H1 (cell line): ENCODE measurements around the gene ADGRG1. TPM values are rescaled to one million over a fixed set of nuclear protein-coding genes. Genes with fewer than 3 reads are reported as not detected.

Experiments used
- CTCF ChIA-PET: fragments of 300-600 bp; sonication (Branson Sonifier 250); formaldehyde crosslinking; loops from one replicate; lab custom pipeline; 2021; ENCODE audit not compliant: partially characterized antibody; lab: Charles Lee
- POLR2A ChIA-PET: fragments of 300-600 bp; sonication (Branson Sonifier 250); formaldehyde crosslinking; loops from one replicate; lab custom pipeline; 2021; ENCODE audit warnings: inconsistent platforms; ENCODE audit not compliant: partially characterized antibody; lab: Charles Lee
- DNase-seq, 2 experiments: peaks; one replicate each; pipeline versions ENCODE4 v3.0.0 to v3.0.0-alpha.2; 2010 to 2022; ENCODE audit warnings: low spot score in 2 of 2, low read depth in 1 of 2, mixed read lengths in 1 of 2
- FAIRE-seq: peaks from 2 replicates; lab custom pipeline; 2011; peaks lifted over from hg19 to GRCh38; lab: Jason Lieb, UNC
- H2AFZ ChIP-seq: 2 replicates; pipeline ENCODE4 v1.8.1; 2012; ENCODE audit warnings: low read length, inconsistent platforms
- H2AK5ac ChIP-seq: 2 replicates; pipeline ENCODE4 v1.6.1; 2013; ENCODE audit warnings: low read depth, low read length
- H2BK120ac ChIP-seq: replicated peaks from 2 replicates; pipeline ENCODE3; 2013; ENCODE audit warnings: low read depth, low read length, inconsistent platforms
- H2BK12ac ChIP-seq: 2 replicates; pipeline ENCODE4 v1.6.1; 2013; ENCODE audit warnings: low read depth, low read length
- H2BK15ac ChIP-seq: 2 replicates; pipeline ENCODE4 v1.6.1; 2013; ENCODE audit warnings: low read length
- H2BK20ac ChIP-seq: 2 replicates; pipeline ENCODE4 v1.6.1; 2013; ENCODE audit warnings: low read length
- H2BK5ac ChIP-seq: 2 replicates; pipeline ENCODE4 v1.6.1; 2013; ENCODE audit warnings: low read depth, low read length
- H3K14ac ChIP-seq: 2 replicates; pipeline ENCODE4 v1.6.1; 2013; ENCODE audit warnings: inconsistent platforms; ENCODE audit not compliant: insufficient read length
- H3K18ac ChIP-seq: 2 replicates; pipeline ENCODE4 v1.6.1; 2013; ENCODE audit warnings: low read length; ENCODE audit errors: extremely low read depth
- H3K23ac ChIP-seq: 2 replicates; pipeline ENCODE4 v1.6.1; 2013; ENCODE audit warnings: inconsistent platforms; ENCODE audit not compliant: insufficient read length
- H3K23me2 ChIP-seq: 2 replicates; pipeline ENCODE4 v1.6.1; 2013; ENCODE audit warnings: low read depth, low read length
- H3K27ac ChIP-seq: 2 replicates; pipeline ENCODE4 v1.6.1; 2011; ENCODE audit warnings: low read depth, low read length, inconsistent platforms
- H3K27me3 ChIP-seq, 4 experiments: replicated peaks in 1 of 4; 1 replicate in 1 of 4; 2 replicates in 3 of 4; pipeline versions ENCODE4 v1.6.1 to v1.8.1; 2011 to 2013; ENCODE audit warnings: low read length in 3 of 4, mild to moderate bottlenecking in 3 of 4, inconsistent platforms in 2 of 4, mixed read lengths in 2 of 4, moderate library complexity in 1 of 4; ENCODE audit not compliant: control insufficient read depth in 3 of 4, insufficient read depth in 3 of 4; ENCODE audit errors: extremely low read depth in 1 of 4
- H3K36me3 ChIP-seq, 4 experiments: 2 replicates each; pipeline versions ENCODE4 v1.6.1 to v1.8.1; 2011 to 2013; ENCODE audit warnings: mild to moderate bottlenecking in 4 of 4, low read length in 3 of 4, moderate library complexity in 2 of 4, control low read depth in 1 of 4, inconsistent platforms in 1 of 4; ENCODE audit not compliant: insufficient read depth in 4 of 4, control insufficient read depth in 2 of 4
- H3K4ac ChIP-seq: replicated peaks from 2 replicates; pipeline ENCODE3; 2013; ENCODE audit warnings: low read length, low read depth, mixed read lengths, inconsistent platforms; ENCODE audit not compliant: insufficient read length
- H3K4me1 ChIP-seq, 4 experiments: replicated peaks in 1 of 4; 1 replicate in 1 of 4; 2 replicates in 3 of 4; pipeline versions ENCODE4 v1.6.1 to v1.8.1; 2011 to 2013; ENCODE audit warnings: low read length in 3 of 4, inconsistent platforms in 2 of 4, mixed read lengths in 1 of 4; ENCODE audit not compliant: insufficient read depth in 4 of 4, control insufficient read depth in 3 of 4
- H3K4me2 ChIP-seq, 2 experiments: 2 replicates each; pipeline versions ENCODE4 v1.6.1 to v1.8.1; 2011 to 2013; ENCODE audit warnings: low read depth in 2 of 2, low read length in 2 of 2, control low read depth in 1 of 2, inconsistent platforms in 1 of 2, mild to moderate bottlenecking in 1 of 2; ENCODE audit not compliant: insufficient read depth in 1 of 2
- H3K4me3 ChIP-seq, 4 experiments: fragments of 200-600, 300-600 bp in 1 of 4; sonication (generic), shearing (Covaris generic), sonication (Bioruptor Twin) in 1 of 4; 2 replicates each; pipeline versions ENCODE4 v1.5.1 to v1.8.1; 2011 to 2016; ENCODE audit warnings: low read length in 4 of 4, low read depth in 3 of 4, control low read depth in 2 of 4, inconsistent platforms in 2 of 4, mild to moderate bottlenecking in 2 of 4, mixed read lengths in 1 of 4, moderate library complexity in 1 of 4; ENCODE audit not compliant: insufficient read depth in 2 of 4; ENCODE audit errors: extremely low read depth in 1 of 4
- H3K56ac ChIP-seq: replicated peaks from 2 replicates; pipeline ENCODE3; 2013; ENCODE audit warnings: low read depth, mild to moderate bottlenecking, mixed read lengths, low read length, inconsistent platforms; ENCODE audit not compliant: insufficient read length
- H3K79me1 ChIP-seq: 2 replicates; pipeline ENCODE4 v1.6.1; 2013; ENCODE audit warnings: low read depth, low read length, control low read depth
- H3K79me2 ChIP-seq, 2 experiments: 2 replicates each; pipeline versions ENCODE4 v1.6.1 to v1.8.1; 2012 to 2013; ENCODE audit warnings: low read length in 2 of 2, mild to moderate bottlenecking in 2 of 2, inconsistent platforms in 1 of 2; ENCODE audit not compliant: insufficient read depth in 2 of 2, control insufficient read depth in 1 of 2
- H3K9ac ChIP-seq, 4 experiments: replicated peaks in 1 of 4; 1 replicate in 1 of 4; 2 replicates in 3 of 4; pipeline versions ENCODE4 v1.6.1 to v1.8.1; 2011 to 2013; ENCODE audit warnings: low read depth in 3 of 4, low read length in 3 of 4, control low read depth in 2 of 4, mild to moderate bottlenecking in 2 of 4, moderate library complexity in 2 of 4, inconsistent platforms in 1 of 4; ENCODE audit errors: extremely low read depth in 1 of 4
- H3K9me3 ChIP-seq, 2 experiments: 2 replicates each; pipeline versions ENCODE4 v1.6.1 to v1.8.1; 2012 to 2013; ENCODE audit warnings: mild to moderate bottlenecking in 2 of 2, moderate library complexity in 2 of 2, control low read depth in 1 of 2, inconsistent platforms in 1 of 2, low read depth in 1 of 2, low read length in 1 of 2, mixed read lengths in 1 of 2; ENCODE audit not compliant: insufficient read depth in 2 of 2
- H4K20me1 ChIP-seq, 2 experiments: replicated peaks in 1 of 2; 2 replicates each; pipeline versions ENCODE3 to v1.8.1; 2011 to 2013; ENCODE audit warnings: inconsistent platforms in 2 of 2, low read length in 2 of 2, mild to moderate bottlenecking in 1 of 2; ENCODE audit not compliant: insufficient read depth in 2 of 2, control insufficient read depth in 1 of 2
- H4K5ac ChIP-seq: 2 replicates; pipeline ENCODE4 v1.6.1; 2013; ENCODE audit warnings: low read length, low read depth, mixed read lengths, inconsistent platforms; ENCODE audit not compliant: insufficient read length
- H4K8ac ChIP-seq: 2 replicates; pipeline ENCODE4 v1.8.0; 2013; ENCODE audit warnings: mild to moderate bottlenecking, moderate library complexity, low read length, inconsistent platforms; ENCODE audit not compliant: insufficient read depth; ENCODE audit errors: extremely low read depth
- H4K91ac ChIP-seq: replicated peaks from 2 replicates; pipeline ENCODE3; 2013; ENCODE audit warnings: low read length, mixed read lengths, inconsistent platforms; ENCODE audit not compliant: insufficient read length
- ASH2L ChIP-seq: fragments of 200-600, 300-600 bp; sonication (generic); IDR thresholded peaks from one replicate; pipeline ENCODE4 v1.7.1; 2017; ENCODE audit warnings: low read length
- CBX5 ChIP-seq: fragments of 300-800, 300-1000 bp; sonication (generic); IDR thresholded peaks from 2 replicates; pipeline ENCODE4 v1.7.1; 2016; ENCODE audit warnings: antibody characterized with exemption, low read length, low read depth
- FOSL1 ChIP-seq: IDR thresholded peaks from 2 replicates; pipeline ENCODE4 v1.6.1; 2011; ENCODE audit warnings: mild to moderate bottlenecking, low read depth, low read length, moderate library complexity; ENCODE audit not compliant: insufficient read depth
- GTF2F1 ChIP-seq: IDR thresholded peaks from 2 replicates; pipeline ENCODE4 v1.6.1; 2012; ENCODE audit warnings: low read depth, low read length, improper control_type of control experiment, borderline replicate concordance
- HDAC2 ChIP-seq, 2 experiments: fragments of 300-600 bp in 1 of 2; sonication (generic) in 1 of 2; IDR thresholded peaks; 2 replicates each; pipeline ENCODE4 v1.6.1; 2011 to 2012; ENCODE audit warnings: low read depth in 2 of 2, low read length in 2 of 2, mild to moderate bottlenecking in 2 of 2, moderate library complexity in 2 of 2, borderline replicate concordance in 1 of 2, inconsistent platforms in 1 of 2
- HDAC6 ChIP-seq: IDR thresholded peaks from one replicate; pipeline ENCODE4 v1.7.1; 2012; ENCODE audit warnings: low read depth, mild to moderate bottlenecking, inconsistent platforms, low read length, moderate library complexity
- RAD21 ChIP-seq, 2 experiments: IDR thresholded peaks in 1 of 2; conservative IDR thresholded peaks in 1 of 2; 2 replicates each; pipeline ENCODE4 v1.6.1; 2011; ENCODE audit warnings: low read depth in 2 of 2, low read length in 2 of 2, improper control_type of control experiment in 1 of 2, inconsistent platforms in 1 of 2, mild to moderate bottlenecking in 1 of 2, moderate library complexity in 1 of 2
- SAP30 ChIP-seq: fragments of 300-600 bp; sonication (generic); IDR thresholded peaks from 2 replicates; pipeline ENCODE4 v1.7.1; 2012; ENCODE audit warnings: low read length, moderate library complexity, mild to moderate bottlenecking, inconsistent platforms; ENCODE audit not compliant: insufficient read depth, insufficient replicate concordance
- SIN3A ChIP-seq, 2 experiments: IDR thresholded peaks in 1 of 2; conservative IDR thresholded peaks in 1 of 2; 2 replicates each; pipeline ENCODE4 v1.6.1; 2011 to 2012; ENCODE audit warnings: low read length in 2 of 2, improper control_type of control experiment in 1 of 2, low read depth in 1 of 2, mild to moderate bottlenecking in 1 of 2
- SIRT6 ChIP-seq: IDR thresholded peaks from one replicate; pipeline ENCODE4 v1.7.1; 2012; ENCODE audit warnings: low read length, inconsistent platforms
- SRF ChIP-seq: IDR thresholded peaks from 2 replicates; pipeline ENCODE4 v1.6.1; 2011; ENCODE audit warnings: mild to moderate bottlenecking, low read depth, low read length, moderate library complexity
- WGBS, 2 experiments: shearing (Covaris generic) in 1 of 2; methylation state at CpG; one replicate each; pipeline versions ENCODE4 v1.1.6 to v1.1.7; 2013 to 2015; ENCODE audit warnings: low lambda C conversion rate in 2 of 2, mixed read lengths in 2 of 2, inconsistent platforms in 1 of 2, low coverage in 1 of 2, missing lambda C conversion rate in 1 of 2; ENCODE audit not compliant: insufficient replicate concordance in 2 of 2, insufficient coverage in 1 of 2, insufficient read length in 1 of 2; ENCODE audit errors: extremely low coverage in 1 of 2, missing lambda C conversion rate in 1 of 2; 5-methylcytosine and 5-hydroxymethylcytosine counted together
- polyA plus RNA-seq, 7 experiments: library from polyadenylated mRNA; depleted of rRNA in 3 of 7; stranded (reverse) in 5 of 7; unstranded in 2 of 7; fragments of >200 nt in 5 of 7; fragments of 200-250 nt in 2 of 7; gene quantifications; 1 replicate in 5 of 7; 2 replicates in 1 of 7; 4 replicates in 1 of 7; pipeline versions ENCODE4 v1.2.1 to v1.2.3, GENCODE V29; 2011 to 2013; ENCODE audit warnings: missing spikeins in 2 of 7, mixed read lengths in 2 of 7
- total RNA-seq: library from RNA; stranded (reverse); fragmentation: NEBNext Ultra II Directional; extraction: Animal tissue kit (Norgen Biotek cat#: 25700); gene quantifications from 2 replicates; pipeline ENCODE4 v1.2.1, GENCODE V29; 2021
- TF ChIP-seq, protein P1 (sequence below): IDR thresholded peaks from 2 replicates; pipeline ENCODE4 v1.6.1; 2012; ENCODE audit warnings: inconsistent platforms

ADGRG1 gene
- total and polyA plus RNA-seq, 2 of the 8 experiments (the other 6 are each of a cell fraction or from before 2014, with no cell fraction given) = 1.3 to 2.6 TPM

DNA sequence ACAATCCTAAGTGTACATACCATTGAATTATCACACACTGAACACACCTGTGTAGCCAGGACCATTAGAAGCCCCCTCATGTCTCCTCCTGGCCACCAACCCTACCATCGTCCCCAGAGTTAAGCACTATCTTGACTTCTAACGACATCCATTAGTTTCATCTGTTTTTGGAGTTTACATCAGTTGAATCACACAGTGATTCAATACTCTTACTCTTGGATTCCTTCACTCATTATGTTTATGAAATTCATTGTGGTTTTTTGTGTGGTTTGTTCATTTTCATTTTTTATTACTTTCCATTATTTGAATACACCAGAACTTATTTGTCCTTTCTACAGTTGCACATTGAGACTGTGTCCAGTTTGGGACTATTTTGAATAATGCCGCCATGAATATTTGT, 79.7 kb downstream of the ADGRG1 start:
- Histone ChIP-seq H2BK120ac (no peak overlapping the region), H3K14ac (no peak overlapping the region), H3K27ac (no peak overlapping the region), H4K8ac (no peak overlapping the region), H3K56ac (no peak overlapping the region), H2BK20ac (no peak overlapping the region), H2AFZ (no peak overlapping the region), H2BK15ac (no peak overlapping the region), H3K79me1 (no peaks in the 10 kb centered on the region), H3K4ac (no peak overlapping the region), H2AK5ac (no peak overlapping the region), H3K27me3 (no peaks in the 10 kb centered on the region; a peak in 2 of 7 replicates), H3K9me3 (no peaks in the 10 kb centered on the region), H3K36me3 (no peaks in the 10 kb centered on the region), H4K20me1 (peaks cover 0 to 3% of the 10 kb centered on the region in 2 experiments), H4K91ac (no peak overlapping the region), H4K5ac (no peak overlapping the region), H2BK5ac (no peak overlapping the region), H3K4me2 (no peak overlapping the region), H3K79me2 (no peaks in the 10 kb centered on the region), H3K9ac (no peak overlapping the region), H3K4me1 (no peaks in the 10 kb centered on the region), H3K4me3 (no peak overlapping the region), H2BK12ac (no peak overlapping the region), H3K23me2 (peaks cover 18% of the 10 kb centered on the region; the same call in 1 of the 2 replicates), H3K18ac (no peak overlapping the region), H3K23ac (no peak overlapping the region)
- WGBS, 2 experiments = 81% methylated on average over 3 of the region's 3 CpGs; no CpG with 5 or more reads in 1 of the 2 experiments
- TF ChIP-seq ASH2L (no peak), HDAC2 (IDR thresholded peaks at IDR 0.05; ENCODE audit: borderline replicate concordance in 1 of 2, low read depth in 2 of 2, low read length in 2 of 2) (no peak), FOSL1 (no peak), SIN3A (conservative IDR thresholded peaks at IDR 0.05 in 1 of 2, IDR thresholded peaks at IDR 0.05 in 1 of 2; ENCODE audit: low read depth in 1 of 2, low read length in 2 of 2) (no peak), SIRT6 (no peak), SAP30 (no peak), HDAC6 (no peak), RAD21 (IDR thresholded peaks at IDR 0.05 in 1 of 2, conservative IDR thresholded peaks at IDR 0.05 in 1 of 2; ENCODE audit: low read depth in 2 of 2, low read length in 2 of 2) (no peak), SRF (no peak), GTF2F1 (no peak), CBX5 (no peak)
- TF ChIP-seq, protein P1, sequence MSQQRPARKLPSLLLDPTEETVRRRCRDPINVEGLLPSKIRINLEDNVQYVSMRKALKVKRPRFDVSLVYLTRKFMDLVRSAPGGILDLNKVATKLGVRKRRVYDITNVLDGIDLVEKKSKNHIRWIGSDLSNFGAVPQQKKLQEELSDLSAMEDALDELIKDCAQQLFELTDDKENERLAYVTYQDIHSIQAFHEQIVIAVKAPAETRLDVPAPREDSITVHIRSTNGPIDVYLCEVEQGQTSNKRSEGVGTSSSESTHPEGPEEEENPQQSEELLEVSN = no peak
- POLR2A ChIA-PET = no interaction called here
- FAIRE-seq (no peak), DNase-seq (no peak)
- CTCF ChIA-PET = interaction anchor here (1.1 to 1.7 kb wide), 2 partner anchors 14 to 132 kb away, joined by 4 to 6 read pairs; no protein-coding TSS in a partner anchor
